KG1 (cell line): ENCODE results near the gene THSD8.
"Not testable (repeated sequence)": the region's sequence is repeated elsewhere in the genome, so short reads cannot be mapped to it uniquely, and the experiment has no call there.

Source experiments
- DNase-seq: peaks from one replicate; lab custom pipeline; 2025; lab: John Stamatoyannopoulos, UW

Gene THSD8

GRCh38 chr19:12792051-12792852 is 9.6 kb upstream of the THSD8 start:
- peak; percentile 32 for DNase-seq

- no peak for DNase-seq
These were observed 9.0 kb upstream of the THSD8 start for GRCh38 chr19:12792853-12793289.

- peak; percentile 85 for DNase-seq
These were observed 8.3 kb upstream of the THSD8 start for GRCh38 chr19:12793290-12794195.

- DNase-seq = no peak
These were observed 7.5 kb upstream of the THSD8 start for GRCh38 chr19:12794196-12794941.

- DNase-seq = no peak
These were observed 6.9 kb upstream of the THSD8 start for GRCh38 chr19:12794971-12795381.

- DNase-seq = peak; percentile 79
These were observed 5.5 kb upstream of the THSD8 start for GRCh38 chr19:12796146-12797071.

GRCh38 chr19:12797141-12797587 is 4.7 kb upstream of the THSD8 start:
- no peak for DNase-seq

- not testable (repeated sequence) for DNase-seq
These were observed 4.3 kb upstream of the THSD8 start for GRCh38 chr19:12797607-12798006.

GRCh38 chr19:12799742-12800465 is 2.0 kb upstream of the THSD8 start:
- no peak for DNase-seq

- DNase-seq = no peak
These were observed 1.5 kb upstream of the THSD8 start for GRCh38 chr19:12800466-12800770.

GRCh38 chr19:12800923-12801465 is 875 bp upstream of the THSD8 start:
- DNase-seq = no peak

- no peak for DNase-seq
These were observed 618 bp downstream of the THSD8 start for GRCh38 chr19:12802267-12803106.

GRCh38 chr19:12804051-12804450 is 2.2 kb downstream of the THSD8 start:
- DNase-seq = no peak

GRCh38 chr19:12806242-12807081 is 4.6 kb downstream of the THSD8 start, which contains the start of gene RNASEH2A:
Gene RNASEH2A, plus strand, starts transcription at chr19:12806584. Its CDS starts 90 bp downstream, at chr19:12806674.
- DNase-seq = peak; percentile 59

- DNase-seq = no peak
These were observed 13.2 kb downstream of the THSD8 start for GRCh38 chr19:12815088-12815487.

GRCh38 chr19:12817188-12817587 is 15.3 kb downstream of the THSD8 start:
- not testable (repeated sequence) for DNase-seq

GRCh38 chr19:12817810-12818209 is 15.9 kb downstream of the THSD8 start:
- not testable (repeated sequence) for DNase-seq

- no peak for DNase-seq
These were observed 19.9 kb downstream of the THSD8 start for GRCh38 chr19:12821761-12822160.
